GM18520 (cell line): ENCODE measurements around the gene PRKN.
"Not testable (repeated sequence)": the region's sequence is repeated elsewhere in the genome, so short reads cannot be mapped to it uniquely, and the experiment has no call there.

Source experiments
- ATAC-seq: cut with Tn5 transposase; IDR thresholded peaks from one replicate; pipeline ENCODE4 v1.9.1; 2021; ENCODE audit not compliant: unreplicated experiment

PRKN gene

GRCh38 chr6:161882196-161882765 lies 845.3 kb downstream of the PRKN start:
- ATAC-seq, result no peak

- no peak for ATAC-seq
Measured at GRCh38 chr6:161880056-161880455, 847.5 kb downstream of the PRKN start.

GRCh38 chr6:161876231-161876630 lies 851.3 kb downstream of the PRKN start:
- ATAC-seq, result no peak

DNA sequence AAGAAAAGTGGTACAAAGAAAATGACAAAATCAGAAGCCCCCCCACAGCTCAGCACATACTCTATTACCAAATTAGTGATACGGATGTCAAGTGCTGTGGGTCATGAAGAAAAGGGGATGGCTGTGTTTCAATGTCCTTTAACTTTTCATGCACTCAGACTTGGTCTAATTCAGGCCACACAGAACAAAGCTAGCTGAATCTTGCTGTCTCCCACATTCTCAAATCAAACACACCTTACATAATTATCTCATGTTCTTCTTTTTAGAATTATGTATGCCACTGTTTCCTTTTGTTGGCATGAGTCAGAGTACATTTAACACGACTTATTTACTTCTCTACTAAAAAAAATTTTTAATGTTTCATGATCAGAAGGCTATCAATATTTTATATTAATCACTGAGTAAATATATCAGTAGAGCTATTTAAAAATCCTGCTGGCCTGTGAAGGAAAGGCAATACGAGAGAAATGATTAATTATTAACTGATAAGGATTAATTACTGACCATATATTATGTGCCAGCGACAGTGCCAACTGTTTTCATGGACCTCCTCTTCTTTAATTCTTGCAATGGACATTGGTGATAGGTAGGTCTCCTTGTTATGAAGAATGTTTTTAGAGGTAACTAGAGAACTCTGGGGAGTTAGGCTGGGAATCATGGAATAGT lies 857.2 kb downstream of the PRKN start:
- ATAC-seq, result no peak

GRCh38 chr6:161869491-161869890 lies 858.1 kb downstream of the PRKN start:
- no peak for ATAC-seq

GRCh38 chr6:161866570-161866969 lies 861.0 kb downstream of the PRKN start:
- no peak for ATAC-seq

DNA sequence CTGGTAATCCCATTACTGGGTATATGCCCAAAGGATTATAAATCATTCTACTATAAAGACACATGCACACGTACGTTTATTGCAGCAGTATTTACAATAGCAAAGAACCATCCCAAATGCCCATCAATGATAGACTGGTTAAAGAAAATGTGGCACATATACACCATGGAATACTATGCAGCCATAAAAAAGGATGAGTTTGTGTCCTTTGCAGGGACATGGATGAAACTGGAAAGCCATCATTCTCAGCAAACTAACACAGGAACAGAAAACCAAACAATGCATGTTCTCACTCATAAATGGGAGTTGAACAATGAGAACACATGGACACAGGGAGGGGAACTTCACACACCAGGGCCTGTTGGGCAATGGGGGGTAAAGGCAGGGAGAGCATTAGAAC lies 866.5 kb downstream of the PRKN start:
- ATAC-seq, result not testable (repeated sequence)

- no peak for ATAC-seq
Measured at GRCh38 chr6:161853657-161854056, 873.9 kb downstream of the PRKN start.

GRCh38 chr6:161851486-161851885 lies 876.1 kb downstream of the PRKN start:
- ATAC-seq, result not testable (repeated sequence)

DNA sequence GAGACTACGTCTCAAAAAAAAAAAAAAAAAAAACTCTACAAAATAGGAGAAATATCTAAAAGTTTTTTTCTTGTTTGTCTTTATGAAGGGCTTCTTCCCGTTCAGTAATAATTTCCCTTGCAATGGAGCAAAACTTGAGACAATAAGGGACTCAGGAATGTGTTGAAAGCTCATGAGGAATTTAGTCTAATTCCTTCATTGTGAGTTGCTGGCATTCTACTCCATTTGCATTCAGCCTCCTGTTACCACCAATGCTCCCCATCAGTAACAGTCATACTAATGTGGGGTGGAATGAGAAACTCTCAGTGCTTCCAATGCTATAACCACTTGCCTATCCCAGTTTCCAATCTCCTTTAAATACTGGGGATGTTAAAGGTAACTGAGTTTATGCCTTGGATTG lies 877.0 kb downstream of the PRKN start:
- ATAC-seq, result no peak

DNA sequence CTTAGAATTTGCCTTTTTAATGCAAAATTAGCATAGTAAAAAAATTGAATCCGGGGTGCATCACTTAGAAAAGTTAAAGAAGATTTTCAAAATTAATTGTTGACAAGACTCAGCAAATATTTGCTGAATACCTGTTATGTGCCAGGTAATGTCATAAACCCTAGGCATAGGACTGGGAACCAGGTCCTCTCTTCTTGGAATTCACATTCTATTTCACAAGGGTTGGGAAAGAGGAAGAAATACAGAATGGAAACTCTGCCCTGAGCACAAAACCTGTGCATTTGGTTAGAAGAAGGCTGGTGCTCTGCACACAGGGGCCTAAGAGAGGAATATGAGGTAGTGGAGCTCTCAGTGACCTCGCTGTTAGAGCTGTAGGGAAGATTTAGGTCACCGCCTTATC lies 879.9 kb downstream of the PRKN start:
- no peak for ATAC-seq

DNA sequence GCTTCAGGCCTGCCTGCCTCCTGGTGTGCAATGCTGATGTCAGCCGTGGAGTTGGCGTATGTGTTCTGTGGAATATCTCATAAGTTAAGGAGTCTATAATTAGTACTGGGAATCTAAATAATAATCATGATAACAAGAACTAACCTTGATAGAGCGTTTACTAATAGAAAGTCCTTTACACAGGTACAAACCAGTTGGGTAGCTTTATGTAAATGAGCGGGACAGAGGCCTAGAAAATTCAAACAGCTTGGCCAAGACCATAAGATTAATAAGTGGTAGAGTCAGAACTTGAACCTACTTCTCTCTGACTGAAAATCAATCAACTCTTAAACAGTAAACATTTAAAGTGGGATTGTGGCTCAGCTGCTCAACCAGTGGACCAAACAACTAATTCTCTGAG lies 882.8 kb downstream of the PRKN start:
- ATAC-seq, result no peak

- ATAC-seq, result no peak
Measured at GRCh38 chr6:161843066-161843465, 884.5 kb downstream of the PRKN start.

DNA sequence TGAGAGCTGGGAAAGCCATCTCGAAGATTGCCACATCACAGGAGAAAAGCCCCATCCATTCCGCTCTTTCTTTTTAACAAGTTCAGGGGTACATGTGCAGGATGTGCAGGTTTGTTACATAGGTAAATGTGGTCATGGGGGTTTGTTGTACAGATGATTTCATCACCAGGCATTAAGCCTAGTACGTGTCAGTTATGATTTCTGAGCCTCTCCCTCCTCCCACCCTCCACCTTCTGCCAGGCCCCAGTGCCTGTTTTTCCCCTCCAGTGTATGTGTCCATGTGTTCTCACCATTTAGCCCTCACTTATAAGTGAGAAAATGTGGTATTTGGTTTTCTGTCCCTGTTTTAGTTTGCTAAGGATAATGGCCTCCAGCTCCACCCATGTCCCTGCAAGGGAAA lies 887.2 kb downstream of the PRKN start:
- ATAC-seq, result no peak

DNA sequence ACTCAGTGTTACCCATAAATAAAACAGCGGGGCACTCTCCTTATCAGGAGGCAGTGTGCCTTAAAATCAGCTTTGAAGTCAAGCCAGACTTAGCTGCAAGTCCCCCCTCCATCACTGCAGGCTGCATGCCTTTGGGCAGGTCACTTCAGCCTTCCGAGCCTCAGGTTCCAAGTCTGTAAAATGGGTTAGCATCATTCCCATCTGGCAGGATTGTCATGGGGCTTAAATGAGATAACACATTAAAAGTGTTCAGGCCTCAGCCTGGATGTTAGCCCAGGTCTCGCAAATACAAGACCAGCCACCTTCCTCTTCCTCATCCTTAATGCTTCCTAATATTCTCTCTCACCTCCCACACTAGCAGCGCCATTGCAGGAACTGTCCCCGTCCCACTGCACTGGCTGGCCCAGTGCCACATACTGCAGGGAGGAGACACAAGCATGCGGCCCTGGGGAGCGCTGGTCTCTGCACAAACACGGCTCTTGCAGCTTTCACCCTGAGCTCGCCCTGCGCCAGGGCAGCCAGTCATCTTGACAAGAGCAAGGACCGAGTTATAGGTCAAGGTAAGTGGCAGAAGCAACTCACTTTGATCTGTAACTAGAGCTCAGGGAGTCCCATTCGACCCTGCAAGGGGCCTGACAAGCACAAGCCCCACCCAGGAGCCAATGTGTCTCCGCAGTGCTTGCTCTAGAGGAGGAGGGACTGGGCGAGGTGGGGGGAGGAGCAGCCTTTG lies 889.1 kb downstream of the PRKN start:
- ATAC-seq, result no peak

DNA sequence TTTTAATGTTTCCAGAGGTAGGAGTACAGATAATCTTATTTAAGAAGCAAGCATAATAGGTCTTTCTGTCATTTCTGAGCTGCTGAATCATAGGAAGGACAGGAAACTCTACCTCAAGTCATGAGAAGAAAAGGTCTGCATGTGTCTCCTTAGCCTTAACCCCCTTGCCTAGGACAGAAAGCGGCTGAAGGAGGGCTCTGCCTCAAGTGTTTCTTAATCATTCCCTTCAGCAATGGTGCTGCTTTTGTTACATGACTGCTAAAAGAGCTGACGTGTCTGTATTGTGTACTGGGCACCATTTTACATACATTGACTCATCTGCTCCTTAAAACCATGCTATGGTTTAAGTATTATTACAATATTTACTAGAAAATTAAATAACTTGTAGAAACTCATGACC lies 889.7 kb downstream of the PRKN start:
- ATAC-seq, result no peak

DNA sequence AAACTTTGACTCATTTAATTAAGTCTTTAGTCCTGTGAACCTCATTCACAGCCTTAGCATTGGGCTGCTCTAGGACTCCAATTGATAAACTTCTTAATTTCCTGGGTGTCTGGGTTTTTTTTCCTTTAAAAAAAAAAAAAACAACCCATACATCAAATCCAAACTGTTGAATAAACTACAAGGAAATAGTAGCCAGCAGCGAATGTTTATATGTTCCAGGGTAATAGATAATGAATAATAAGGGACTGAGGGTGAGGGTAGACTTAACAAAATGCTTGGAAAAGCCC lies 890.2 kb downstream of the PRKN start:
- no peak for ATAC-seq

DNA sequence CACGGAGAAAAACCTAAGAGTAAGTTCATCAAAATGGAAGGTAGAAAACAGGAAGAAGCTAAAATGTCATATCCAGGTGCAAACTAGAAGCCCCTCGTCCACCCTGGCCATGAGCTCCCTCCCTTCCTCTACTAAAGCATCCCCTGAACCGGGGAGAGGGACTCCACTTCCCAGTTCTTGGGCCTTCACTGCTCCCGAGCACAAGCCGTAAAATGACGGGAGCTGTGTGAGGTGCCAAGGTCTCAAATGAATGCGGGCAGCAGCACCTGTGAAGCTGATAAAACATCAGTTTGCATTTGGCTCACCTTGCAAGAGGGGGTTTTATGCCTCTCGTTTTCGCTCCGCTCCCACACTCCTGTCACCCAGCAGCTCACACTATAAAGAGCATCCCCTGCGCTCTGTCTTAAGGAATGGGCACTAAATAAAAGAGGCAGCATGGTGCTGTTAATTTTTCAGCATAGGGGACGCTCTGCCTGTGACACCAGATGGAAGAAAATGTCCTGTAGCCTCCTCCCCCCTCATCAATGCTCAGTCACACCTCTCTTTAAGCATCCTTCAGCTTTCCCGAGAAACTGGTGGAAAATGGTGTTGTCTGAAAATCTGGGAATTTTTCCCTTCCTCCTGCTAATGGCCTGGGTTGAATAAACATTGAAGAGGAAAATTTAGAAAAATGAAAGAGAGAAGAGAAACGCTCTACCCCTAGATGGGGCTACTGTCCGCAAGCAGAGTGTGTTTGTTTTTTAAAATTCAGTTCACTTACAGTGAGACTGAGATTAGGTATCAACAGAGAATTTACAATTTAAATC lies 890.7 kb downstream of the PRKN start:
- ATAC-seq, result no peak

- no peak for ATAC-seq
Measured at GRCh38 chr6:161835500-161836215, 891.9 kb downstream of the PRKN start.

- ATAC-seq, result no peak
Measured at GRCh38 chr6:161834426-161834825, 893.1 kb downstream of the PRKN start.
